ENCODE data around the gene PPARA. TPM values are rescaled to one million over a fixed set of nuclear protein-coding genes. Genes with fewer than 3 reads are reported as not detected.
"Not testable (repeated sequence)": the region's sequence is repeated elsewhere in the genome, so short reads cannot be mapped to it uniquely, and the experiment has no call there.

The PPARA gene
- total and polyA plus RNA-seq, 11 donors: 21.1 to 96.4 (median 80.4) TPM

- H3K4me3 ChIP-seq: no peak overlapping the region
- no peak for TF ChIP-seq POLR2A (IDR thresholded peaks at IDR 0.05)
- no peak for TF ChIP-seq CTCF (IDR thresholded peaks at IDR 0.05)
- no peak overlapping the region for H3K27ac ChIP-seq
- no peak for DNase-seq
- no peak for ATAC-seq
- intact Hi-C loops (cut with DNase I): loop anchor here in 1 of 10 donors (10.0 kb wide), 1 partner anchor 265 kb away; no protein-coding TSS in a partner anchor
- 69 to 80% (median 74%) methylated on average over 6 of the region's 6 CpGs for WGBS, 4 donors
- no peaks in the 10 kb centered on the region for H3K9me3 ChIP-seq
- peaks cover 0 to 11% (median 0%) of the 10 kb centered on the region in 12 donors for H3K4me1 ChIP-seq
- no peaks in the 10 kb centered on the region for H3K36me3 ChIP-seq
- H3K27me3 ChIP-seq: peaks cover 0 to 13% (median 0%) of the 10 kb centered on the region in 9 donors
These were observed 109.7 kb downstream of the PPARA start for GRCh38 chr22:46260038-46260437.

DNA sequence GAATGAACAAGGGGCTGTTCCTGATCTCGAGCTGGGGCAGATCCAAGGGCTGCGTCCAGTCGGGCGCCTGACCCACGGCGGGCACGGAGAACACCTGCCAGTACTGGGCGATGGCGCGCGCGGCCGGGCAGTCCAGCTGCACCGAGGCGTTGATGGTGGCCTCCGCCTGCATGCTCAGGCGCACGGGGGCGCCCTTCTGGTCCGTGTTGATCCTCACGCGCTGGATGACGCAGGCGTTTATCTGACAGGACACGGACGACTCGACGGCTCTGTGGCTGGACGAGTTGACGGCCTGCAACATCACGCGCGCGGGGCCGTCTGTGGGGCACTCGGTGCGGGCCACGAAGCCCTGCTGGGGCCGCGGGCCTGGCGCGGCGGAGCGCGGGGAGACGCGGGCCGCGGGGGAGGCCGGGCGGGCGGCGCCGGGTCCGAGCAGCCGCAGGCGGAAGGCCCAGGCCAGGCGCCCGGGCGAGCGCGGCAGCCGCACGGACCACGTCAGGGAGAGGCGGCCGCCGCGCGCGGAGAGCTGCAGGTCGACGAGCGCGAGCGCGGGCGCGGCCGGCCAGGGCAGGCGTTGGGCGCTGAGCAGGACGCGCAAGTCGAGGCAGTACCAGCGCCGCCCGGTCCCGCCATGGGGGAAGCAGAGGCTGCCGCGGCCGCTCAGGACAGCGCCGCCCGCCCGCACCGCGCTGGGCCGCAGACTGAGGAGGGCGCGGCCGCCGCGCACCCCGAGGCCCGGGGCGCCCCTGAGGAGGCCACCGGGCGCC is 112.3 kb downstream of the PPARA start:
- Histone ChIP-seq H3K27ac (no peak overlapping the region), H3K4me3 (peak overlapping the region in 10 of 12 donors; percentile 17 to 51 (median 31)), H3K9me3 (no peaks in the 10 kb centered on the region), H3K4me1 (peaks cover 0 to 23% (median 9%) of the 10 kb centered on the region in 12 donors), H3K36me3 (no peaks in the 10 kb centered on the region), H3K27me3 (peaks cover 0 to 13% (median 0%) of the 10 kb centered on the region in 9 donors)
- ATAC-seq: peak in 3 of 4 donors; percentile 55 to 70 (median 58)
- peak; percentile 66 to 90 (median 81) for DNase-seq
- no peak for TF ChIP-seq POLR2A (IDR thresholded peaks at IDR 0.05)
- TF ChIP-seq CTCF (IDR thresholded peaks at IDR 0.05): peak in 10 of 12 donors; percentile 17 to 51 (median 42)
- intact Hi-C loops (cut with DNase I): loop anchor here in 1 of 10 donors (10.0 kb wide), 1 partner anchor 268 kb away; no protein-coding TSS in a partner anchor
- 7 to 10% (median 9%) methylated on average over 40 to 109 of the region's 109 CpGs for WGBS, 4 donors

DNA sequence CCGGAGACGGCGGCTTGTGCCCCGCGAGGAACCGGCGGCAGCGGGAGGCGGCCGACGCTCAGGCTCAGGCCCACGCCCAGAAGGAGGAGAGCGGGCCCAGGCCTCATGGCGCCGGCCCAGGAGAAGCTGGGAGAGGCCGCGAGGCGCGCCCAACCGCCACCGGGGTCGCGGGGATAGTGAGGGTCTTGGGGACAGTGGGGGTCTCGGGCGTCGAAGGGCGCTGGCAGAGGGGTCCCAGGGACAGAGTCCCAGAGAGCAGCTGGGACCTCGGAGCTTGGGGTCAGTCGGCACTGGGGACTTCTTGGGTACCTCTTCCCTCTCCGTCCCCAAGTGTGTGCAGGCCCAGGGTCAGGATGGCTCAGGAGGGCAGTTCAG is 112.9 kb downstream of the PPARA start, which contains the start of gene PKDREJ:
PKDREJ (minus strand) TSS at position 128 of the 375 bp plus-strand sequence; CDS start at position 107, 21 bp downstream.
- no peak within 1 kb of the TSS for H3K27ac ChIP-seq
- TF ChIP-seq POLR2A (IDR thresholded peaks at IDR 0.05): no peak
- TF ChIP-seq CTCF (IDR thresholded peaks at IDR 0.05): no peak
- no peaks in the 10 kb centered on the region for H3K36me3 ChIP-seq
- peak within 1 kb of the TSS in 10 of 12 donors; percentile 17 to 51 (median 31) for H3K4me3 ChIP-seq
- 46 to 81% (median 56%) methylated on average over 10 to 30 of the region's 30 CpGs for WGBS, 4 donors
- H3K27me3 ChIP-seq: peaks cover 0 to 13% (median 0%) of the 10 kb centered on the region in 9 donors
- DNase-seq (no peak), ATAC-seq (no peak)
- H3K9me3 ChIP-seq: no peaks in the 10 kb centered on the region
- intact Hi-C loops (cut with DNase I): loop anchor here in 1 of 10 donors (10.0 kb wide), 1 partner anchor 268 kb away; no protein-coding TSS in a partner anchor
- H3K4me1 ChIP-seq: peaks cover 0 to 25% (median 10%) of the 10 kb centered on the region in 12 donors

- DNase-seq, ATAC-seq, H3K4me3 ChIP-seq, H3K36me3 ChIP-seq, H3K27ac ChIP-seq, H3K9me3 ChIP-seq: not testable (repeated sequence)
- Histone ChIP-seq H3K27me3 (peaks cover 0 to 13% (median 0%) of the 10 kb centered on the region in 9 donors), H3K4me1 (peaks cover 0 to 38% (median 22%) of the 10 kb centered on the region in 12 donors)
- intact Hi-C loops (cut with DNase I): loop anchor here in 1 of 10 donors (10.0 kb wide), 1 partner anchor 270 kb away; no protein-coding TSS in a partner anchor
- 96 to 100% (median 98%) methylated on average over 6 of the region's 6 CpGs for WGBS, 4 donors
These were observed 114.2 kb downstream of the PPARA start for GRCh38 chr22:46264520-46264919.

GRCh38 chr22:46265627-46266026 is 115.3 kb downstream of the PPARA start:
- ATAC-seq: not testable (repeated sequence)
- WGBS, 4 donors: 87 to 95% (median 93%) methylated on average over 4 of the region's 4 CpGs

More at GRCh38 chr22:46265627-46266026, 115.3 kb downstream of the PPARA start:
- H3K36me3 ChIP-seq, H3K4me3 ChIP-seq, H3K27ac ChIP-seq, H3K9me3 ChIP-seq, DNase-seq: not testable (repeated sequence)
- H3K4me1 ChIP-seq: peaks cover 0 to 40% (median 23%) of the 10 kb centered on the region in 12 donors
- intact Hi-C loops (cut with DNase I): loop anchor here in 3 of 10 donors (2.0 to 10.0 kb wide), 3 partner anchors 15 to 271 kb away; partner anchors contain the start of genes GTSE1 (in 2 of the 3) and CDPF1 (in 1 of the 3)
- peaks cover 0 to 13% (median 0%) of the 10 kb centered on the region in 9 donors for H3K27me3 ChIP-seq
